ENCODE data around the gene USF1.
"Not testable (repeated sequence)": the region's sequence is repeated elsewhere in the genome, so short reads cannot be mapped to it uniquely, and the experiment has no call there.

Gene USF1

DNA sequence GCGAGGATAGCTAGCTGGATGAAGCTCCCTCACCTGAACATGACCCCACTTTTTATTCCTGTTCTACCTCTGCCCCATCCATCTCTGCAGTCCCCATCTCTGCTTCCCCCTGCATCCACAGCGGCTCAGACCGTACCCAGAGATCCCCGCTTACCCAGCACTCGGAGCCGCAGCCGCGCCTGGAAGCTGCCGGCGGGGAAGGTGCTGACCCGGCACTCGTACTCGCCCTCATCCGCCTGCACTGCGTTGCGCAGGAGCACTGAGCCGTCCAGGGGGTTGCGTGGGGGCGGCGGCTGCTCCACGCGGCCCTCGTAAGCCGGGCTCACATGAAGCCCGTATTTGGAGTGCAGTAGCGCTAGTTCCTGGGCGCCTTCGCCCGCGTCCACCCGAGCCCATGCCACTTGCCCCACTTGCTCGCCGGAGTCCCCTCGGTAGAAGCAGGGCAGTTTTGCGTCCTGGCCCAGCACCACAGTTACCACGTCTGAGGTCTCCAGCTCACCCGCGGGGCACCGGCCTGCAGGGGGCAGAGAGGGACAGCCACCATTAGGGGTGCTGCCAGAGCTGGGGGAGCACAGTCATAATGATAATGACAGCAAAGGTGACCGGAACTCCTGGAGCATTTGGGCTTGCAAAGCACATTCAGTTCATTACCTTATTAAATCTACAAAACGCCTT lies 33.8 kb upstream of the USF1 start:
- DNase-seq (ENCODE audit: low read depth), result no peak

DNA sequence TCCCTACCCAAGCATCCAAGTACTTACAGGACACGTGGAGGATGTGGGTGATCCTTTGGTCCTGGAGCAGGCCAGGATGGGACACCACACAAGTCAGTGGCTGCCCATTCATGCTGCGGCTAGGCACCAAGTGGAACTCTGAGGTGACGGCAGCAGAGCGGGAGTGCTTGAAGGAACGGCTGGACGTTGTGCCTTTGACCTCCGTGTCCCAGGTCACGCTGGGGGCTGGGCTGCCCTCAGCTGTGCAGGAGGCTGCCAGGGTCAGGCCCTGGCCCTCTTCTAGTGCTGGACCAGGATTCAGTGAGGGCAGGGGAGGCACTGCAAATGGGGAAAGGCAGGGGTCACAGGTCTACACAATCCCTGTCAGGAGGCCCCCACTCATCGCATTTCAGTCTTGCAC lies 31.6 kb upstream of the USF1 start:
- no peak for DNase-seq (ENCODE audit: low read depth)

DNA sequence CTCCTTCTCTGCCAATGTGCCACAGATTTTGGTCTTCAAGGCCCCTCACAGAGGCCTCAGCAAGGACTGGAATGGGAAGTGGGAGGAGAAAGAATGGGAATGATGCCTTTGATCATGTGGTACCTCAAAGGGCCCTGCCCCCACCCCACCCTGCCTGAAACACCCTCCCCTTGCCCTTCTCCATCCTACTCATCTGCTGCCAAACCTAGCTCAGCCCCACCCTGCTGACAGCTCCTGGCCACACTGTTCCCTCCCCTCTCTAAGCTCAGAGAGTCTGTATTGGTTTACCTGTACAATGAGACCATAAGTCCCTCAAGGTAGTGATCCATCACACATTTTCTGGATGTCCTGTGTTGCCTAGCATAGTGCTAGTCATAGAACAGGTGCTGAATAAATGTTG lies 30.6 kb upstream of the USF1 start:
- no peak for DNase-seq (ENCODE audit: low read depth)

DNA sequence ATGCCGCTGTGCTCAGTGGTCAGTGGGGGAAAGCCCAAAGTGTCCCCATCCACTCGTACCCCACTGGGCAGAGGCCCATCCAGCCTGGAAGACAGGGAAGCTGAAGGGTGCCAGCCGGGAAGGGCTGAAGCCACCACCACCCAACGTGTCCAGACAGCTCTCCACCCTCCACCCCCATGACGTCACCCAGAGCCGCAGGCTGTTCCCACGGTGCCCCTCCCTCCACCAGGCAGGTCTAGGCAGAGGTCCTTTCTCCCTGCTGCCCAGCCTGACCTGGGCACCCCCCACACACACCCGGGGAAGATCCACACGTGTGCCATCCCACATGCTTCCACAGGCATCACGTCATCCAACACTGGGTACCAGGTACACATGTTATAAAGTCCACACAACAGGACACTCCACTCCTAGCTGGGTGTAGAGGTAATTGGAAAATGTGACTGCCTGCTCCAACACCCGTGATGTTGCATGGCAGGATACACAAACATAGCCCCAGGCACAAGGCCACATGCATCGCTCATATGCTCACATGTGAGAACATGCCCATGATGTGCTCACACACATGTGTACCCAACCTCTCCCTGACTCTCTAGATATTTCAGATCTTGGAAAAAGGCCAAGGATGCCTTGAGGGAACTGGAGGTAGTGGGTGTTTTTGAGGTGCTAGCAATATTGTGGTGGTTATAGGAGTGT lies 29.0 kb upstream of the USF1 start:
- no peak for DNase-seq (ENCODE audit: low read depth)

DNA sequence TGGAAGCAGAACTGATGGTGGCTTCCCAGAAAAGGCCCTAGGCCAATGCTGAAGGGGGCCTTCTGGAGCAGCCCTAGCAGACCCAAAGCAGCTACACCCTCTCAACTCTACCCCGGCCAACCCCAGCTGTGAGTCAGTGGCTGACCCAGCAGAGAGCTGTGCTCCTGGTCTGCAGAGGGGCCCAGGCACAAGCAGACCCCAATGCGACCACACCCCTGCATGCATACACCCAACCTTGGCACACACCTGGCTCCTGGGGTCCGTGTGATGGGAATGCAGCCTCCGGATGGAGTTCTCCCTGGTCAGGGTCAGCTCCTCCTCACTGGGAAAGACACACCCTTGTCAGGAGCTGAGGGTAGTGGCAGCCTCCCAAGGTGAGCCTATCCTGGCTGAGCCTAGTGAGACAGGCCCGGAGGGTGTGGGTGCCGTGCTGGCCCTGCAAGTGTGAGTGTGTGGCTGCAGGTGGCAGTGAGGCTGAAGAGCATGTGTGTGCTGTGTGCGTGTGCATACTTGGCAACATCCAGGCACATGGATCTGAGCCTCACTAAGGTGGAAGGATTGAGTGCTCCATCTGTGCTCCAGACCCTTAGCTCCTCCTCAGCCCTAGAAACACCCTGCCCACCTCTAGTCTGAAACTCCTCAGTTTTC lies 27.8 kb upstream of the USF1 start:
- DNase-seq (ENCODE audit: low read depth), result no peak

DNA sequence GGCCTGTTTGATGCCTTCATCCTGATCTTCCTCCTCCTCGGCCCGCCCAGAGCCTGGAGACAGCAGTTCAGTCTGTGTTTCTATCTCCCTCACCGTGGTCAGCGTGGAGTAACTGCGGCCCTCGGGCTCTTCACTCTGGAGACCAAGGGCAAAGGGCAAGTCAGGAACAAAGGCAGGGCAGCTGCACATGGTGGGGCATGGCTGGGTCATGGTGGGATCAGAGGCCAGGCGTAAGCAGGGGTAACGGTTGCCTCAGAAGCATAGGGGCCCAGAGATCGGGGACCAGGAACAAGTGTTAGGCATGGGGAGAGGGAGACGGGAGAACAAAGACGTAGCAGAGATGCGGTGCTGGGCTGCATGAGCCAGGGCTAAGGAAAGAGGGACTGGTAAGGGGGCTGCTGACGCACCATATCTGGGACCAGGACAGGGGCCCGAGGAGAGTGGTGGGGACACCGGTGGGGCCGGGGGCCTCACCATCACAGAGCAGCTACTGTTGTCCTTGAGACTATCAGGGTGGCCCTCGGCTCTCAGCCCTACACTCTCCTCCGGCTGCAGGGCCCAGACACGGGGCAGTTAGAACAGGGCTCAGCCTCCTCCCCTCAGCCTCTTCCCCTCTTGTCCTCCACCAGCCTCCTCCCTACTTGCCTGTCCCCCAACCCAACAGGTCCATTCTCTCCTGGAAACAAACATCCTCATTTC lies 27.1 kb upstream of the USF1 start:
- DNase-seq (ENCODE audit: low read depth), result no peak

DNA sequence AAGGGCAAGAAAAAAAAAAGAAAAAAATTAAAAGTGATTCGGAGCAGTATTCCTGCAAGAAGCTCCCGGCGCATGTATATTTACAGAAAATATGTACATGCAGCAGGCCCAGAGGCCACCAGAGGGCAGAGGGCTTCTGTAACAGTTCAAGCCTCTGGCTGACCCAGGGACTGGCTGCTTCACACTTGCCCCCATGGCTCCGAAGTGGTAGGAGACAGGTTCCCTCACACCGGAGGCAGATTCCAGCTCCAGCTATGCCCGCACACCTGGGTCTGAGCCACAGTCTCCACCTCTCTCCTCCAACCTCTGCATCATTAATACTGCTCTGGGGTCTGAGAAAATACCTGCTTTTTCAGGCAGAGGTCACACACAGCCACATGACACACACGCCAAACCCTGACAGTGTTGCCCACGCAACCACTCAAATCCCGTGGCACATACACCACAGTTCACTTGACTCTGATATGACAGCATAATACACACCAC lies 26.2 kb upstream of the USF1 start:
- peak; percentile 13 for DNase-seq (ENCODE audit: low read depth)

DNA sequence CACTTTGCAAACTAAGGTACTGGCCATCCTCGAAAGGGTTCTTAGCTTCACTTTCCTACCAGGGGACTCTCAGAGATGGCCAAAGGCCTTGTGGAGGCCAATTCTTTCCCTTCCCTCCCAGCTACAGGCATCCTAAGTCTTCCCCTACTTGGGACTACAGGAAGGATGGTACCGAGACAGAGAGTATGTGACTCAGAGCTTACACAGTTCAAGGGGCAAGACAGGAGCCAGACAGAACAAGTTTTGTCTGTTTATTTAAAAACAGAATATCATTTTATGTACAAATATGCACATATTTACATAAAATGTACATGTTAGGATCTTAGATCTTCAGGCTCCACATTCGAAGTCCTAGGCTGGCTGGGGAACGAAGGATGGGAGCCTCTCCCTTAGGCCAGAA lies 25.0 kb upstream of the USF1 start:
- DNase-seq (ENCODE audit: low read depth), result no peak

GRCh38 chr1:161069731-161070270 lies 24.0 kb upstream of the USF1 start, which contains the start of gene ARHGAP30:
Gene ARHGAP30, minus strand, starts transcription at chr1:161069891. Its CDS starts 267 bp downstream, at chr1:161069624.
- peak; percentile 76 for DNase-seq (ENCODE audit: low read depth)

DNA sequence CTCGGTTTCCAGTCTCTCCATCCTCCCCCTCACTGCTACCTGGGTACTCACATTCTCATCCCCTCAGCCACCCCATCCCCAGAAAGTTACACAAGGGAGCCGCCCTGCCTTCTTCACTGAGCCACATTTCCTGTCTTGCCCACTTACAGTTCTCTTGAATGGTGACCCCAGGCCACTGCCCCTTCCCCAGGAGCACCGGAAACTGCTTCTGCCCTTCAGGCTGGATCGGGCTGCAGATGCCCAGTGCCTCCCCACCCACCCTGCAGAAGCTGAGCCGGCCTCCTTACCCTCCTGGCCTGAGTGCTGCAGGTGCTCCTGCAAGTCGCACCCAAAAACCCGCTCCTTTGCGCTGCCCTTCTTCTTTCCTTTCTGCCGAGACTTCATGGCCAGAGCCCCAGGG lies 23.5 kb upstream of the USF1 start:
- DNase-seq (ENCODE audit: low read depth), result no peak

- DNase-seq (ENCODE audit: low read depth), result peak; percentile 70
Measured at GRCh38 chr1:161068306-161069234, 22.8 kb upstream of the USF1 start.

GRCh38 chr1:161066694-161067093 lies 20.9 kb upstream of the USF1 start:
- no peak for DNase-seq (ENCODE audit: low read depth)

DNA sequence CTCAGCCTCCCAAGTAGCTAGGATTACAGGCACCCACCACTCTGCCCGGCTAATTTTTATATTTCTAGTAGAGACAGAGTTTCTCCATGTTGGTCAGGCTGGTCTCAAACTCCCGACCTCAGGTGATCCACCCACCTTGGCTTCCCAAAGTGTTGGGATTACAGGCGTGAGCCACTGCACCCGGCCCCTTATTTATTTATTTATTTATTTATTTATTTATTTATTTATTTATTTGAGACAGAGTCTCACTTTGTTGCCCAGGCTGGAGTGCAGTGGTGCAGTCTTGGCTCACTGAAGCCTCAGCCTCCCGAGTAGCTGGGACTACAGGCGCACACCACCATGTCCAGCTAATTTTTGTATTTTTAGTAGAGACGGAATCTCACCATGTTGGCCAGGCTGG lies 19.9 kb upstream of the USF1 start:
- not testable (repeated sequence) for DNase-seq (ENCODE audit: low read depth)

DNA sequence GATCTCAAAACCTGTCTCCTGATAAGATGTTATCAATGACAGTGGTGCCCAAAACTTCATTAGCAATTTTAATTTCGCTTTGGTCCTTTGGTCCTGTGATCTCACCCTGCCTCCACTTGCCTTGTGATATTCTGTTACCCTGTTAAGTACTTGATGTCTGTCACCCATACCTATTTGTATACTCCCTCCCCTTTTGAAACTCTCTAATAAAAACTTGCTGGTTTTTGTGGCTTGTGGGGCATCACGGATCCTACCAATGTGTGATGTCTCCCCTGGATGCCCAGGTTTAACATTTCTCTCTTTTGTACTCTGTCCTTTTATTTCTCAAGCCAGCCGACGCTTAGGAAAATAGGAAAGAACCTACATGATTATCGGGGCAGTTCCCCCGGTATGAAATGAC lies 18.2 kb upstream of the USF1 start:
- DNase-seq (ENCODE audit: low read depth), result not testable (repeated sequence)

- DNase-seq (ENCODE audit: low read depth), result no peak
Measured at GRCh38 chr1:161061419-161061818, 15.6 kb upstream of the USF1 start.

DNA sequence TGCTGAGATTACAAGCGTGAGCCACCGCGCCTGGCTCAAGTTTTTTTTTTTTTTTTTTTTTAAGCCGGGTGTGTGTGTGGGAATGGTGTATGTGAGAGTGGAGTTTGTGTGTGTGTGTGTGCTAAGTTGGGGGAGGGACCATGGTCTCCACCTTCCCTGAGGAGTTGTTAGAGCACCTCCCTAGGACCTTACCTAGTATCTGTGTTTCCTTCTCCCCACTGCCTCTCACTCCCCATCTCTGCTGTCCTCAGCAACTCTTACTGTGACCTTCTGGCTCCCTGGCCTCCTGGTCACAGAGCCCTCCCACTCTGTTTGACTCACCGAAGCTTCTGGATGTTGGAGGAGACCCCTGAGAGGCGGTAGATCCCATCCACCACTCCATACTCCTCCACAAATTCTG lies 13.5 kb upstream of the USF1 start:
- no peak for DNase-seq (ENCODE audit: low read depth)

DNA sequence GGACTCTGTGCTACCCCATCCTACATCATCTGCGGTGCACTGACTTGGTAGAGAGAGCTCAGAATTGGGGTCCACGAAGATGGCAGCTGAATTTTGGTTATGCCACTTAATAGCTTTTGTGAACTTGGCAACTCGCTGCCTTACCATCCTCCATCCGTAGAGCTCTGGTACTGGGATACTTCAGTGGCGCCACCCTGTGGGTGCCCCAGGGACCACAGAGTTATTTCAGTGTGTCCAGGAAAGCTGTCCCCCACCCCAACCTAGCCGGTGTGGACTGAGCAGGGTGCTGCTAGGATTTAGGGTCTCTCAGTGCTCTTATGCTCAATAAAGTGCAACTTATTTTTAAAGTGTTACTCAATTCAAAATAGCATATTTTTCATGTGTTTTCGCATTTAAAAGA lies 9.0 kb upstream of the USF1 start:
- DNase-seq (ENCODE audit: low read depth), result no peak

DNA sequence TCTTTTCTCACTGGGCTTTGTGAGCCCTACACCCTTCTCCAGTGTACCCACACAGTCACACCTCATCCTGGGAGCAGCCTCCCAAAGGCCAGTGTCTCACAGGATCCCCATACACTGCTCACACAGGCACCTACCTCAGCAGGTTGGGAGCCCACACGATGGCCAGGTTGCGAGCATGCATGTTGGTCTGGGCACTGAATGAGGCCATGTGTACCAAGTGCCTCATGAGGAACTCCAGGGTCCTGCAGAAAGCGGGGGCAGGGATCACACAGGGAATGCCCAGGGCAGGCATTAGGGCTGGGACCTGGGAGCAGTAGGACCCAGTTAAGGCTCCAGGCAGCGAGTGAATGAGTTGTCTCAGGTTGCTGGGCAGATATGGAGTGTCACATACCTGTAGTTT lies 8.5 kb upstream of the USF1 start:
- no peak for DNase-seq (ENCODE audit: low read depth)

DNA sequence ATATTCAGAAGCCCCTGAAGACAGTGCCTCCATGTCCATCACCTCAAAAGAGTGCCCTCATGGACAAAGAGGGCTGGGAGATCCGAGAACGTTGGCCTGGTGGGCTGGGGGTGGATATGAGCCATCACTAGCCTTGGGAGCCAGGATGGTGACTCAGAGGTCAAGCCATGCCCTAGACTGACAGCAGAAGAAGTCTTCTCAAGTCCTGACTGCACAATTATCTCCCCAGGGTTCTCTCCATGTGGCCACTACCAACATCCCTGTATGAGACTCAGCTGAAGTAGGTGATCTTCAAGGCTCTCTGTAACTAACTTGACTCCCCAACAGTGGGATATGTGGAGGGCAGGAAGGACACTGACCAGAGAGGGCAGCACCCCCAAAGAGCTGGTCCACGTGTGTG lies 7.1 kb upstream of the USF1 start:
- DNase-seq (ENCODE audit: low read depth), result no peak

DNA sequence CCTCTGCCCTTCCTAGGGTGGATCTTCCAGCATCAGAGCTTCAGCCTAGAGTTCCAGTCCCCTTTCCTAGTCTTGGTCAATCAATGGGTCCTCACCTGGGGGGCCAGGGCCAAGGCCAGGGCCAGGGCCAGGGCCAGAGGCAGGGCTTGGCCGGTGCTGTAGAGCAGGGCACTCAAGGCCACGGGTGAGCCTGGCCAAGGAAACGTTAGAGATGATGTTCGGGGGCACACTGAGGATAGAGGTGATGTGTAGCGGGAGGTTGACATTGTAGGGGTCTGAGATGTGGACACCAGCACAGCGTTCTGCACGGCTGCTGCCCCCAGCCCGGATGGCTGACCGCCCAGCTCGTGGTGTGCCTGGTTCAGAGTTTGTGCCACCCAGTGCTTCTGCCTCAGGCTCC lies 5.4 kb upstream of the USF1 start:
- no peak for DNase-seq (ENCODE audit: low read depth)

All from activated T-helper 1 cell treated with Interleukin-2 at 50 U/mL for 16 hours (primary cell).